Astrocyte (in vitro differentiated cells and primary cell): ENCODE data around the gene RBM20.

ENCODE experiments used
- CTCF ChIP-seq: IDR thresholded peaks from 2 replicates; pipeline ENCODE4 v1.5.1; 2011; ENCODE audit warnings: low read depth, mild to moderate bottlenecking, inconsistent platforms, low read length, moderate library complexity; ENCODE audit not compliant: insufficient read depth
- EZH2 ChIP-seq: IDR thresholded peaks from 2 replicates; pipeline ENCODE4 v1.6.1; 2012; ENCODE audit warnings: mild to moderate bottlenecking, low read length, inconsistent platforms; ENCODE audit not compliant: insufficient read depth

GRCh38 chr10:110671788-110672579, 27.8 kb downstream of the RBM20 start:
- TF ChIP-seq CTCF (peak; percentile 71), EZH2 (no peak)
